H9 (cell line): Measurements from ENCODE around the gene MAD1L1. TPM values are rescaled to one million over a fixed set of nuclear protein-coding genes. Genes with fewer than 3 reads are reported as not detected.

Experiments
- DNase-seq: peaks from one replicate; pipeline ENCODE4 v3.0.0-alpha.2; 2017
- H2AFZ ChIP-seq: one replicate; pipeline ENCODE4 v1.6.1; 2013; ENCODE audit warnings: mild to moderate bottlenecking, low read length, control low read depth, moderate library complexity
- H2AK5ac ChIP-seq: 2 replicates; pipeline ENCODE4 v1.6.1; 2013; ENCODE audit warnings: low read length, control low read depth, mixed read lengths; ENCODE audit not compliant: insufficient read length
- H2BK120ac ChIP-seq: one replicate; pipeline ENCODE4 v1.6.1; 2013; ENCODE audit warnings: low read depth, mild to moderate bottlenecking, low read length, control low read depth, inconsistent platforms; ENCODE audit not compliant: poor library complexity, severe bottlenecking
- H2BK12ac ChIP-seq: 2 replicates; pipeline ENCODE4 v1.6.1; 2013; ENCODE audit warnings: low read length, control low read depth, mixed read lengths, low read depth; ENCODE audit not compliant: insufficient read length
- H2BK15ac ChIP-seq: 2 replicates; pipeline ENCODE4 v1.6.1; 2013; ENCODE audit warnings: low read depth, low read length, control low read depth
- H2BK20ac ChIP-seq: one replicate; pipeline ENCODE4 v1.6.1; 2013; ENCODE audit warnings: low read depth, mild to moderate bottlenecking, low read length, control low read depth, inconsistent platforms; ENCODE audit not compliant: poor library complexity, severe bottlenecking
- H2BK5ac ChIP-seq: 2 replicates; pipeline ENCODE4 v1.6.1; 2013; ENCODE audit warnings: low read length, control low read depth, mixed read lengths; ENCODE audit not compliant: insufficient read length
- H3K14ac ChIP-seq: 2 replicates; pipeline ENCODE4 v1.6.1; 2013; ENCODE audit warnings: low read length, control low read depth; ENCODE audit not compliant: insufficient read depth
- H3K18ac ChIP-seq: 2 replicates; pipeline ENCODE4 v1.6.1; 2013; ENCODE audit warnings: low read depth, mild to moderate bottlenecking, mixed read lengths, low read length, control low read depth; ENCODE audit not compliant: insufficient read length
- H3K23ac ChIP-seq: 2 replicates; pipeline ENCODE4 v1.6.1; 2013; ENCODE audit warnings: low read length, control low read depth, mixed read lengths, low read depth; ENCODE audit not compliant: insufficient read length
- H3K23me2 ChIP-seq: 2 replicates; pipeline ENCODE4 v1.6.1; 2013; ENCODE audit warnings: low read depth, mild to moderate bottlenecking, mixed read lengths, low read length, control low read depth; ENCODE audit not compliant: insufficient read length, poor library complexity, severe bottlenecking
- H3K27ac ChIP-seq: 2 replicates; pipeline ENCODE4 v1.5.1; 2013; ENCODE audit warnings: low read length, control low read depth, mixed read lengths, low read depth; ENCODE audit not compliant: insufficient read length
- H3K27me3 ChIP-seq: 2 replicates; pipeline ENCODE4 v1.6.1; 2013; ENCODE audit warnings: low read length, control low read depth, inconsistent platforms; ENCODE audit not compliant: insufficient read depth
- H3K4ac ChIP-seq: 2 replicates; pipeline ENCODE4 v1.6.1; 2013; ENCODE audit warnings: low read depth, mild to moderate bottlenecking, control low read depth, inconsistent platforms, low read length, moderate library complexity
- H3K4me1 ChIP-seq: 2 replicates; pipeline ENCODE4 v1.6.1; 2013; ENCODE audit warnings: low read length, control low read depth, inconsistent platforms; ENCODE audit not compliant: insufficient read depth
- H3K4me2 ChIP-seq: 2 replicates; pipeline ENCODE4 v1.6.1; 2013; ENCODE audit warnings: low read length, control low read depth, mixed read lengths; ENCODE audit not compliant: insufficient read length, insufficient read depth
- H3K56ac ChIP-seq: 2 replicates; pipeline ENCODE4 v1.6.1; 2013; ENCODE audit warnings: low read depth, mild to moderate bottlenecking, mixed read lengths, low read length, control low read depth; ENCODE audit not compliant: insufficient read length
- H3K79me1 ChIP-seq: 2 replicates; pipeline ENCODE4 v1.6.1; 2013; ENCODE audit warnings: low read depth, mild to moderate bottlenecking, moderate library complexity, low read length, control low read depth, inconsistent platforms; ENCODE audit not compliant: insufficient read depth, poor library complexity, severe bottlenecking
- H3K79me2 ChIP-seq: 2 replicates; pipeline ENCODE4 v1.6.1; 2013; ENCODE audit warnings: low read length, control low read depth, inconsistent platforms; ENCODE audit not compliant: insufficient read depth
- H3K9ac ChIP-seq: 2 replicates; pipeline ENCODE4 v1.6.1; 2013; ENCODE audit warnings: low read length, control low read depth, mixed read lengths; ENCODE audit not compliant: insufficient read length; ENCODE audit errors: extremely low read depth
- H3K9me3 ChIP-seq: one replicate; pipeline ENCODE4 v1.6.1; 2013; ENCODE audit warnings: low read depth, low read length, inconsistent platforms; ENCODE audit not compliant: control insufficient read depth
- H3T11ph ChIP-seq: one replicate; pipeline ENCODE4 v1.6.1; 2013; ENCODE audit warnings: mild to moderate bottlenecking, low read length, control low read depth, inconsistent platforms
- H4K20me1 ChIP-seq: one replicate; pipeline ENCODE4 v1.6.1; 2013; ENCODE audit not compliant: control insufficient read depth, insufficient read length, insufficient read depth
- H4K5ac ChIP-seq: 2 replicates; pipeline ENCODE4 v1.6.1; 2013; ENCODE audit warnings: low read depth, mild to moderate bottlenecking, mixed read lengths, low read length, control low read depth; ENCODE audit not compliant: insufficient read length
- H4K8ac ChIP-seq: replicated peaks from 2 replicates; pipeline ENCODE4 v1.6.1; 2013; ENCODE audit warnings: low read length, control low read depth, mixed read lengths, low read depth; ENCODE audit not compliant: insufficient read length
- H4K91ac ChIP-seq: 2 replicates; pipeline ENCODE4 v1.6.1; 2013; ENCODE audit warnings: low read depth, mild to moderate bottlenecking, moderate library complexity, mixed read lengths, low read length, control low read depth; ENCODE audit not compliant: insufficient read length
- H3K27ac Mint-ChIP-seq, 3 experiments: 2 replicates in 2 of 3; 3 replicates in 1 of 3; pipeline ENCODE4 v1.8.0; 2020 to 2021; ENCODE audit warnings: mixed read lengths in 3 of 3, mild to moderate bottlenecking in 1 of 3, moderate library complexity in 1 of 3
- H3K27me3 Mint-ChIP-seq: 2 replicates; pipeline ENCODE4 v1.8.0; 2021; ENCODE audit warnings: low read depth, mild to moderate bottlenecking, moderate library complexity, mixed read lengths
- H3K36me3 Mint-ChIP-seq, 3 experiments: 2 replicates in 2 of 3; 3 replicates in 1 of 3; pipeline ENCODE4 v1.8.0; 2020 to 2021; ENCODE audit warnings: low read depth in 3 of 3, mixed read lengths in 3 of 3; ENCODE audit not compliant: insufficient read depth in 1 of 3
- H3K4me1 Mint-ChIP-seq, 2 experiments: 2 replicates each; pipeline ENCODE4 v1.8.0; 2020; ENCODE audit warnings: mixed read lengths in 2 of 2
- H3K4me3 Mint-ChIP-seq, 2 experiments: 2 replicates in 1 of 2; 3 replicates in 1 of 2; pipeline ENCODE4 v1.8.0; 2020 to 2021; ENCODE audit warnings: mild to moderate bottlenecking in 2 of 2, mixed read lengths in 2 of 2, moderate library complexity in 1 of 2
- H3K9me3 Mint-ChIP-seq, 2 experiments: 2 replicates in 1 of 2; 3 replicates in 1 of 2; pipeline ENCODE4 v1.8.0; 2020; ENCODE audit warnings: mild to moderate bottlenecking in 2 of 2, mixed read lengths in 2 of 2, moderate library complexity in 1 of 2
- CTCF ChIP-seq: fragments of 200-600 bp; sonication (generic); conservative IDR thresholded peaks from 3 replicates; pipeline ENCODE4 v1.8.0; 2021; ENCODE audit warnings: antibody characterized with exemption, mild to moderate bottlenecking
- WGBS: extraction: QIAGEN DNeasy Blood & Tissue Kit; methylation state at CpG from one replicate; pipeline ENCODE4 v1.1.7; 2013; ENCODE audit warnings: missing lambda C conversion rate, low lambda C conversion rate, mixed read lengths; ENCODE audit not compliant: insufficient read length; ENCODE audit errors: extremely low coverage; 5-methylcytosine and 5-hydroxymethylcytosine counted together
- total RNA-seq: library from RNA; stranded (reverse); gene quantifications from 2 replicates; pipeline ENCODE4 v1.2.1, GENCODE V29; 2021

MAD1L1 gene
- total RNA-seq, 1 experiment from 2014 or later = 39.0 TPM

GRCh38 chr7:1906087-1906830 lies 326.5 kb downstream of the MAD1L1 start:
- no peak overlapping the region for H4K8ac ChIP-seq
- DNase-seq = no peak
- no peak overlapping the region for H3K14ac ChIP-seq
- H3K23ac ChIP-seq = no peak overlapping the region
- H3K79me2 ChIP-seq = no peaks in the 10 kb centered on the region
- no peaks in the 10 kb centered on the region for H3K79me1 ChIP-seq
- WGBS = no CpG with 5 or more reads among the region's 25 CpGs
- no peak overlapping the region for H4K91ac ChIP-seq
- H4K5ac ChIP-seq = no peak overlapping the region
- H3K27ac ChIP-seq = no peak overlapping the region
- Mint-ChIP-seq H3K9me3 (no peaks in the 10 kb centered on the region), H3K4me1 (peaks cover 0 to 2% of the 10 kb centered on the region in 2 experiments; a peak in 1 of 4 replicates), H3K4me3 (no peak overlapping the region), H3K27ac (peak overlapping the region in 1 of 3 experiments; percentile 85; a peak in 3 of 7 replicates), H3K36me3 (peaks cover 0 to 2% (median 0%) of the 10 kb centered on the region in 3 experiments; a peak in 1 of 7 replicates), H3K27me3 (no peaks in the 10 kb centered on the region)
- no peaks in the 10 kb centered on the region for H3K4me1 ChIP-seq
- H3T11ph ChIP-seq = no peak overlapping the region
- H4K20me1 ChIP-seq = no peaks in the 10 kb centered on the region
- H3K27me3 ChIP-seq = no peaks in the 10 kb centered on the region
- H3K23me2 ChIP-seq = no peaks in the 10 kb centered on the region
- no peak overlapping the region for H2BK20ac ChIP-seq
- no peak overlapping the region for H2AK5ac ChIP-seq
- no peak overlapping the region for H2BK120ac ChIP-seq
- H2BK15ac ChIP-seq = no peak overlapping the region
- H3K56ac ChIP-seq = no peak overlapping the region
- no peak overlapping the region for H3K4ac ChIP-seq
- TF ChIP-seq CTCF = no peak
- no peak overlapping the region for H3K4me2 ChIP-seq
- H2BK12ac ChIP-seq = no peak overlapping the region
- no peaks in the 10 kb centered on the region for H3K9me3 ChIP-seq
- no peak overlapping the region for H3K9ac ChIP-seq
- H2BK5ac ChIP-seq = no peak overlapping the region
- no peak overlapping the region for H2AFZ ChIP-seq
- peak overlapping the region; percentile 1 for H3K18ac ChIP-seq
